GM12873 (cell line): Measurements from ENCODE around the gene CCM2.

Experiments
- CTCF ChIP-seq: IDR thresholded peaks from 2 replicates; pipeline ENCODE4 v1.5.1; 2012; ENCODE audit warnings: low read depth, mild to moderate bottlenecking, moderate library complexity, low read length, control low read depth; ENCODE audit not compliant: insufficient read depth; ENCODE audit errors: missing control alignments

The CCM2 gene

DNA sequence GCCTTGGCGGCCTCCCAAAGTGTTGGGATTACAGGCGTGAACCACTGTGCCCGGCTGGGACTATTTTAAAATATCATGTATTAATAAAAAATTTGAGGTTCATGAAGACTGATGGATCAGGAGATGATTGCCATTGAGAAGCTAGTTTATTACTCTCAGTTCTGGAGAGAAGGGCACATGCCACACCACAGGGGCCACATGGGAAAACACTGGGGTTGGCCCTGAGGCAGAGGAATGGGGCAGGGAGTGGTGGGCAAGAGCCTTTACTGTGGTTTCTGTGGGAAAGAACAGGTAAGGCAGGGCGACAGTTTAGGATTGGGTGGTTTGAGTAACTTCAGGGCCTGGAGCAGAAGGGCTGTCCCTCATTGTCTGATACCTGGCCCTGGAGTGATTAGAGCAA lies 118.3 kb downstream of the CCM2 start:
- no peak for TF ChIP-seq CTCF

GRCh38 chr7:45118889-45119331 lies 118.9 kb downstream of the CCM2 start:
- no peak for TF ChIP-seq CTCF

DNA sequence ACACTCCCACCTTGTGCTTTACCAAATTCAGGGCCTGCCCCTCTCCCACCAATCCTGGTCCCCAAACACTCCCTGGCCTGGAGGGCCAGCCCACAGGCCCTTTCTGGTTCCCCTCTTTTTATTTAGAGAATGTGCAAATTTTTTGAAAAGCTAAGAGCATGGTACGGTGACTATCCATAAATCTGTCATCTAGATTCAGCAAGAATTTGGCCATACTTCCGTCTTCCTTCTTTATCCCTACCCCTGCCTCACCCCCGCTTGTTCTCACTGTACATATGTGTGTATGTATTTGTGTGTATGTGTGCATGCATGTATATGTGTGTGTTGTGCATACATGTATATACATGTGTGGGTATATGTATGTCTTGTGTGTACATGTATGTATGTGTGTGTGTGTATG lies 119.5 kb downstream of the CCM2 start:
- no peak for TF ChIP-seq CTCF

DNA sequence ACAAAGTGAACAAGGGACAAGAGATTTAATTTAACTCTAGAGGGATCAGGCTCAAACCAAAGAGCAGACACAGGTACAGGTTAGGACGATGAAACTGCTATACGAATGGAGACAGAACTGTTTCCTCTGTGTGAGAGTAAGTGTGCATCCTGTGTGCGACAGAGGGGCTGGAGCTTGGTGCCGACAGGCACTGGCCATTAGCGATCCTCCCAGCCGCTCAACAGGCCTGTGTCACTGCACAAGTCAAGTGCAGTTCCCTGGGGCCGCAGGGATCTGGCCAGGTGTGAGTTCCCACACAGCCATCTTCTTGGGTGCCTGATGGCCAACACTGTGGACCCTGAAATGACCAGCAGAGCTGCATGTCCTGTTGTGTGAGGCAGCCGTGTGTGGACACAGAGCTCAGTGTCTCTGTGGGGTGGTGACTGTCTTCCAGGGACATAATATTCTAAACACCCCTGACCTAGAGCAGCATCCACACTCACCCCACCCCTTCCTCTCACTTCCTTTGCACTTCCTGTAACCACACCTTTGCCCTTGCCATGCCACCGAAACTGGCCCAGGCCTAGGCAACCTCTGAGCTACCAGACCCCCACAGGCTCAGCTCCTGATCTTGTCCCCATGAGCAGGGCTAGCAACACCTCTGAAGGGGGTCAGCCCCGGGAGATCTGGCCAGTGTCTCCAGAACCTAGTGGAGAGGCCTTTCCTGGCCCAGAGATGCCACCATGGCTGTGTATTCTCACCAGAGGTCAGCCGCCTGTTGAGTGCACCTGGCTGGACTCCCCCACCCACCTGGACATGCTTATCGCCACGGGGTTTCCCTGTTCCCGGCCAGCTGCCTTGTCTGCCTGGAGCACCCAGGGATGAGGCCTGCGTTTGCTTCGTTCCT lies 123.2 kb downstream of the CCM2 start:
- TF ChIP-seq CTCF, result no peak

DNA sequence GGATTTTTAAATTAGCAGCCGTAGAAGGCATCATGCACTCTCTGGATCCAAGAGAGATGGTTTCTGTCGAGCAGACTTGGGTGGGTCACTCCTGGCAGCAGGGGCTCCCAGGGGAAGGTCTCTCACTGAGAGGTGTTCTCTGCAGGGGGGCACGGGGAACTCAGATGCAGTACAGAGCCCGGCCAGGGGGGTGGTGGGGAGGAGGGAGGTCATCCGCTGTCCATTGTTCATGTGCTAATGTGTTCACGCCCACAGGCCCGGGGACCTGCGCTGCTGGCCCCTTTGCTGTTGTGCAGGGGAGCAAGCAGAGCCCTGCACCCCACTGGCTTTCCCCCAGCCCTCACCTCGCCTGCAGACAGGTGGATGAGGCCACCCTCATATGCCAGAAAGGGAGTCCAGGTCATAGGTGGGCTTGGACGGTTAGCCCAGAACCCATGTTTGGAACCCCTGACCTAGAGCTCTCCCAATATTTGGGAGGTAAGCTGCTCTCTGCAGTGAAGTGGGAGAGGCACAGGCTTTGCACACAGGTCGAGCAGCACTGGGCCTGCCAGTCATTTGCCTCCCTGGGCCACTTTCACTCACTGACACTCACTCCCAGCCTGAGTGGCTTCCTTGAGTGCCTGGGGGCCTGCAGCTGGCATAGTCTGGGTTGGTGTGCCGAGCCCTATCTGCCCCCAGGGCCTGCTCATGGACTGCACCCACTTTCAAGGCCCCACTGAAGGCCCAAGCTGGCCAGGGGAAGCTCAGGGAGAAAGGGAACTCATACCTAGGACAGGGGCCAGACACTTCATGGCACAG lies 124.1 kb downstream of the CCM2 start:
- no peak for TF ChIP-seq CTCF

DNA sequence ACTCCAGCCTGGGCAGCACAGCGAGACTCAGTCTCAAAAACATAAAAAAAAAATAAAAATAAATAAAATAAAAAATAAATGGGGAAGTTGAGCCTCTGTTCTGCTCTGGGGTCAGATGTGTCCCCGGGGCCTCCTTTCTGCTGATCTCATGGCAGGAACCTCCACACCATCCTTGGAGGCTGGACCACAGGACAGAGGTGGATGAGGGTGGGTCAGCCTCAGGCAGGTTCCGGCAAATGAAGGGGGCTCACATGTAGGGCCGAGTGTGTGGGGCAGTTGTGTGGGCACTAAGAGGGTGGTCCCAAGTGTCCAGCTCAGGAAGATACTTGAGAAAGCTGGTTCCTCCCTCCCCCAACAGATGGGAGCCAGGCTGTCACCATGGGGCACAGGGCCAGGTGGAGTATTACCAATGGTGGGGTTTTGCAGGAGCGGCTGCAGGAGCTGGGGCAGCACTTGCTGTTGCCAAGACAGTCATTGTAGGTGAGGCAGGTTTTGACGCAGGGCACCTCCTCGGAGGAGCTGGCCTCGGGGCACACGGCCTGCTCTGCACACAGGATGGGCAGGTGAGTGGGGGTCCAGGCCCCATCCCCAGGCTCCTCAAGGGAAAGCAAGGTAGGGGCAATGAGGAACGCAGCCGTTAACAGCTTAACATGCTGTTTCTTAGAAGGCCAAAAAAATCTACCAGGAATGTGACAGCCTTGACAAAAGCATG lies 125.3 kb downstream of the CCM2 start:
- TF ChIP-seq CTCF, result no peak
